NCI-H345 treated with DMSO at 0.1 percent for 48 hours (cell line): ENCODE measurements around the gene ENTREP3.
"Not testable (repeated sequence)": the region's sequence is repeated elsewhere in the genome, so short reads cannot be mapped to it uniquely, and the experiment has no call there.

Experiments used
- DNase-seq: peaks from one replicate; lab custom pipeline; 2025; ENCODE audit not compliant: unreplicated experiment; lab: John Stamatoyannopoulos, UW

The ENTREP3 gene

DNA sequence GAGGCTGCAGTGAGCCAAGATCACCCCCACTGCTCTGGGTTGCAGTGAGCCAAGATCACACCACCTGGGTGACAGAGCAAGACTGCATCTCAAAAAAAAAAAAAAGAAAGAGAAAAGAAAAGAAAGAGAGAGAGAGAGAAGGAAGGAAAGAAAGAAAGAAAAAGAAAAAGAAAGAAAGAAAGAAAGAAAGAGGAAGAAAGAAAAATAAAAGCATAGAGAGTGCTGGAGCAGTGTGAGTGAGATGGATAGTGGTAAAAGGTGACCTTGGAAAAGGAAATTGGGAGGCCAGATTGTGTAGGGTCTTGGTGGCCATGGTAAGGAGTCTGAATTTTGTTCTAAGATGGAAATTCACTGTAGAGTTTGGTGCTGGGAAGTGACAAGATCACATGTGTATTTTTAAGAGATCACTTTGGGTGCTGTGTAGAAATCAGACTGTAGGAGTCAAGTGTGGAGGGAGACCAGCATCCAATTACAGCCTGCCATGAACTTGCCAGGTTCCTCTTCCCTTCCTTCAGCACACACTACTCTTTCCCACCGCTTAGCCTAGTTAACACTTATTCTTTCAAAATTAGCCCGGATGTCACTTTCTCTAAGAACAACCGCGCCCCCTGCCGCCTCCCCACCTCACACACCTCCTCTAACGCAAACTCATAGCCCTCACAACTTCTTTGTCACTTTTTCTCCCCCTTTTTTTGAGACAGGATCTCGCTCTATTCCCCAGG lies 28.9 kb downstream of the ENTREP3 start:
- peak; percentile 82 for DNase-seq

- DNase-seq = not testable (repeated sequence)
These were observed 29.9 kb downstream of the ENTREP3 start for GRCh38 chr1:155225404-155225759.

DNA sequence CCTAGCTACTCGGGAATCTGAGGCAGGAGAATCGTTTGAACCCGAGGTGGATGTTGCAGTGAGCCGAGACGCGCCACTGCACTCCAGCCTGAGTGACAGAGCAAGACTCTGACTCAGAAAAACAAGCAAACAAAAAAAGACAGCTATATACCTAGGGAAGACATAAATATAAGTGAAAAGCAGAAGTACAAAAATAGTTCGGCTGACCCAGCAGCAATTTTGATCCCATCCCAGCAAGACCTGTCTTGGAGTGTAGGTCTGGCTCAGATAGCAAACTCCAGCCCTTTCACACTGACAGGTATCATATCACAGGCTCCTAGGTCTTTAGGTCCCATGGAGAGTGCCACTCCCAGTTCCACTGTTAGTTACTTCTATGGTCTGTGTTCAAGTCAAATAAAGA lies 32.2 kb downstream of the ENTREP3 start:
- DNase-seq = no peak

DNA sequence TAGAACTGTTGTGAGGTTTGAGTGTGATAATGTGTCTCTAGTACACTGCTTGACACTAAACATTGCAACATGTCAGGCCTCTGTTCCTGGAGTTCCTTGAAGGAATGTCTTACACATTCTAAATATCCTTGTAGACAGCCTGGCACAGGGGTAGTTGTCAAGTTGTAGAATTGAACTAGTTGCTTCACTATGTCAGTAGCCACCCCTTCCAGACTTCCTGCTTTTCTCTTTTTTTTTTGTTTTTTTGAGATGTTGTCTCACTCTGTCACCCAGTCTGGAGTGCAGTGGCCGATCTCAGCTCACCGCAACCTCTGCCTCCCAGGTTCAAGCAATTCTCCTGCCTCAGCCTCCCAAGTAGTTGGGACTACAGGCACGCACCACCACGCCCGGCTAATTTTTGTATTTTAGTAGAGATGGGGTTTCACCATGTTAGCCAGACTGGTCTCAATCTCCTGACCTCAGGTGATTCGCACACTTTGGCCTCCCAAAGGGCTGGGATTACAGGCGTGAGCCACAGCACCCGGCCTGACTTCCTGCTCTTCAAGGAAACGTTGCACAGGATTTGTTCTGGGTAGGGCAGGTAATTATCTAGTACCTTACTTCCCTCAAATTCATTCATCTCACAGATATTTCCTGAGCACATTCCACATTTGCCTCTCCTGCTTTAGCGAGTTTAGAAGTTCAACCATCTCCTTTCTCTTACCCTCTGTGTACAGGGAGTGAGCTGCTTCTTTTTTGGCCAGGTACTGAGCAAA lies 34.9 kb downstream of the ENTREP3 start:
- not testable (repeated sequence) for DNase-seq

- DNase-seq = no peak
These were observed 35.7 kb downstream of the ENTREP3 start for GRCh38 chr1:155219592-155220031.

- peak; percentile 45 for DNase-seq
These were observed 36.3 kb downstream of the ENTREP3 start for GRCh38 chr1:155218854-155219591.

- DNase-seq = not testable (repeated sequence)
These were observed 40.6 kb downstream of the ENTREP3 start for GRCh38 chr1:155214702-155215101.

- DNase-seq = not testable (repeated sequence)
These were observed 43.2 kb downstream of the ENTREP3 start for GRCh38 chr1:155212051-155212440.

- not testable (repeated sequence) for DNase-seq
These were observed 43.8 kb downstream of the ENTREP3 start for GRCh38 chr1:155211381-155212050.

DNA sequence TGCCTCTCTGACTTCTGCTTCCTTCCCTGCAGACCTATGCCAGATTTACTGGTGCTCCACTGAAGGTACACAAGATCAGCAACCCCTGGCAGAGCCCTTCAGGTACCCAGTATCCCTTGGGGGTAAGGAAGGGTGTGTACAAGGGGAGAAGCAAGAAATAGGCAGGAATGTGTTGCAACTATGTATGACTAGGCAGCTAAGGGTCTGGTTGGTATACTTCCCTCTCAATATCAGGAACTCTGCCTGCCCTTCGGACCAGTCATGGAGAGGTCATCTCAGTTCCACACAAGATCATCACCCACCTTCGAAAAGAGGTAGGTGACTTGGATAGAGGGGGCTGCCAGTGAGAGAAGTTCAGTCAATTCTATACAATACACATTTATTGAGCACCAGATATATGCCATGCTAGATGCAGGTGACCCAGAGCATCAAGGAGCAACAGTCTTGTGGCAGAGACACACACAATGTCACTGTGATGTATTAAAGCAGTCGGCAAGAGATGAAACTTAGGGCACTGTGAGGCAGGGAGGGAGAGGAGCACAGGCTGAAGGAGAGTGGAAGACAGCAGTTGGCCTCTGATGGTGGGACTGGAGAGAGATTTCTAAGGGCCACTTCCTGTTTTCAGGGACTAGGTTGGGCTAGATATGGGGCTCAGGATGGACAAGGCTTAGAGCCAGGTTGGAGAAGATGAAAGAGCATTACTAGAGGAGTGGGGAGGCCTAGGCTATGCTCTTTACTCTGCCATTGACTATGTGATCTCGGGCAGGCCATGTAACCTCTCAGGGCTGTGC lies 44.8 kb downstream of the ENTREP3 start:
- DNase-seq = no peak

- no peak for DNase-seq
These were observed 46.0 kb downstream of the ENTREP3 start for GRCh38 chr1:155209312-155209721.

- DNase-seq = peak; percentile 89
These were observed 46.6 kb downstream of the ENTREP3 start, which contains the start of gene MTX1 for GRCh38 chr1:155208541-155209311. Gene MTX1, plus strand, starts transcription at chr1:155208695. Its CDS starts 110 bp downstream, at chr1:155208805.

- peak; percentile 95 for DNase-seq
These were observed 47.3 kb downstream of the ENTREP3 start, which contains the start of gene THBS3 for GRCh38 chr1:155207806-155208540. Gene THBS3, minus strand, starts transcription at chr1:155207897. Its CDS starts 21 bp downstream, at chr1:155207876.

GRCh38 chr1:155206891-155207805 lies 48.1 kb downstream of the ENTREP3 start:
- peak; percentile 96 for DNase-seq

DNA sequence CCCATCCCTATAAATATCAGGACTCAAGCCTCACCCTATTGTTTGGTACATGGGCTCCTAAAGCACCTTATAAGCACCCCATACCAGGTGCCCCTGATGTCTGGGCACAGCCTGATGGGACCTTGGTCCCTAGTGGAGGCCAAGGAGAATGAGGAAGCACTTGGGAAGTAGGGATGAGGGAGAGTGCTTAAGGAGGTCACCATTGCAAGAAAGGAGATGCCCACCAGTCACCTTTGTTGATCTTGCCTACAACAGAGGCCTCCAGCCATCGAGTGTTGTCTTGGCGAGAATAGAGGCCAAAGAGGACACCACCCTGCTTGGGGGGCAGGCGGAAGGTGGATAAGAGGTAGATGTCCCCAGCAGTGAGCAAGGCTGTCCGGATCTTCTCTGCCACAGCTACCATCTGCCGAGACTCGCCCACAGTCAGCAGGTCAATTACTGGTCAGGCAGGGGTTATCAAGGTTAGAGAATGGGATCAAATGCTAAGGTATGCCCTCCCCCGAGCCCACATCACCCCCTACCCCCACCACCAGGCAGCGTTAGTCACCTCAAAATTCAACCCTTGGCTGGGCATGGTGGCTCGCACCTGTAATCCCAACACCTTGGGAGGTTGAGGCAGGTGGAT lies 49.2 kb downstream of the ENTREP3 start:
- no peak for DNase-seq

GRCh38 chr1:155205035-155205434 lies 50.2 kb downstream of the ENTREP3 start:
- DNase-seq = no peak
